ENCODE measurements around the gene SMARCC2.

GRCh38 chr12:56216461-56216860 is 27.2 kb upstream of the SMARCC2 start:
- TF ChIP-seq CTCF (IDR thresholded peaks at IDR 0.05; ENCODE audit: low read length) (no peak), EZH2phosphoT487 (IDR thresholded peaks at IDR 0.05; ENCODE audit: low read length) (no peak)

Measured in MM.1S (cell line).